Uterus (tissue), 4 donors: ENCODE results near the gene HPCAL4. TPM values are rescaled to one million over a fixed set of nuclear protein-coding genes. Genes with fewer than 3 reads are reported as not detected.

Experiments used
- DNase-seq, 2 donors: peaks; one replicate each; pipeline ENCODE4 v3.0.0-alpha.2; 2019 to 2020
- H3K27ac ChIP-seq, 2 donors: fragments of 200-600 bp; sonication (generic); 1 replicate in 1 of 2; 2 replicates in 1 of 2; pipeline ENCODE4 v1.5.1; 2016 to 2018
- H3K27me3 ChIP-seq, 2 donors: fragments of 200-600 bp; sonication (generic); one replicate each; pipeline ENCODE4 v1.5.1; 2018 to 2019; ENCODE audit warnings: control low read depth in 1 of 2
- H3K36me3 ChIP-seq, 2 donors: fragments of 200-600 bp; sonication (generic); one replicate each; pipeline ENCODE4 v1.5.1; 2019; ENCODE audit warnings: control low read depth in 1 of 2
- H3K4me1 ChIP-seq, 2 donors: fragments of 200-600 bp; sonication (generic); one replicate each; pipeline ENCODE4 v1.5.1; 2018 to 2019; ENCODE audit warnings: control low read depth in 1 of 2
- H3K4me3 ChIP-seq, 2 donors: fragments of 200-600 bp; sonication (generic); 1 replicate in 1 of 2; 2 replicates in 1 of 2; pipeline ENCODE4 v1.5.1; 2018 to 2019; ENCODE audit warnings: mild to moderate bottlenecking in 1 of 2
- H3K9me3 ChIP-seq, 2 donors: fragments of 200-600 bp; sonication (generic); one replicate each; pipeline ENCODE4 v1.5.1; 2019; ENCODE audit warnings: control low read depth in 1 of 2
- POLR2A ChIP-seq, 2 donors: fragments of 450-650 bp; IDR thresholded peaks; one replicate each; pipeline ENCODE4 v1.6.1; 2016; ENCODE audit warnings: antibody characterized with exemption in 2 of 2, mild to moderate bottlenecking in 1 of 2, moderate library complexity in 1 of 2
- intact Hi-C: fragments of 100-400 bp; cut with DNase I; formaldehyde crosslinking; loops from one replicate; pipeline ENCODE4 v1.15.1; 2023; ENCODE audit warnings: low total_unique reads
- total RNA-seq, 4 donors: library from RNA; depleted of rRNA in 3 of 4; stranded (reverse); fragments of >200 nt in 3 of 4; gene quantifications; one replicate each; pipeline versions ENCODE4 v1.1.0 to v1.2.4, GENCODE V29; 2014 to 2023
- TF ChIP-seq, protein P1 (sequence below), 4 experiments: fragments of 200-600 bp in 2 of 4; fragments of 450-650 bp in 2 of 4; sonication (generic) in 2 of 4; IDR thresholded peaks; one replicate each; pipeline ENCODE4 v1.5.1; 2016 to 2019; ENCODE audit warnings: antibody characterized with exemption in 4 of 4, mild to moderate bottlenecking in 2 of 4, moderate library complexity in 1 of 4
- donor health status: DM: yes; HTN: yes; CAD: no.

The HPCAL4 gene
- total RNA-seq, 4 donors from 2014 or later: 0.24 to 3.9 TPM; not detected in 2

GRCh38 chr1:39647247-39647646 is 44.0 kb downstream of the HPCAL4 start:
- Histone ChIP-seq H3K27me3 (no peaks in the 10 kb centered on the region), H3K27ac (peak overlapping the region; percentile 77 to 81), H3K4me1 (peaks cover 8 to 23% of the 10 kb centered on the region in 2 donors), H3K36me3 (no peaks in the 10 kb centered on the region), H3K4me3 (no peak overlapping the region), H3K9me3 (no peaks in the 10 kb centered on the region)
- no peak for DNase-seq
- no peak for TF ChIP-seq POLR2A (IDR thresholded peaks at IDR 0.05)
- TF ChIP-seq, protein P1, sequence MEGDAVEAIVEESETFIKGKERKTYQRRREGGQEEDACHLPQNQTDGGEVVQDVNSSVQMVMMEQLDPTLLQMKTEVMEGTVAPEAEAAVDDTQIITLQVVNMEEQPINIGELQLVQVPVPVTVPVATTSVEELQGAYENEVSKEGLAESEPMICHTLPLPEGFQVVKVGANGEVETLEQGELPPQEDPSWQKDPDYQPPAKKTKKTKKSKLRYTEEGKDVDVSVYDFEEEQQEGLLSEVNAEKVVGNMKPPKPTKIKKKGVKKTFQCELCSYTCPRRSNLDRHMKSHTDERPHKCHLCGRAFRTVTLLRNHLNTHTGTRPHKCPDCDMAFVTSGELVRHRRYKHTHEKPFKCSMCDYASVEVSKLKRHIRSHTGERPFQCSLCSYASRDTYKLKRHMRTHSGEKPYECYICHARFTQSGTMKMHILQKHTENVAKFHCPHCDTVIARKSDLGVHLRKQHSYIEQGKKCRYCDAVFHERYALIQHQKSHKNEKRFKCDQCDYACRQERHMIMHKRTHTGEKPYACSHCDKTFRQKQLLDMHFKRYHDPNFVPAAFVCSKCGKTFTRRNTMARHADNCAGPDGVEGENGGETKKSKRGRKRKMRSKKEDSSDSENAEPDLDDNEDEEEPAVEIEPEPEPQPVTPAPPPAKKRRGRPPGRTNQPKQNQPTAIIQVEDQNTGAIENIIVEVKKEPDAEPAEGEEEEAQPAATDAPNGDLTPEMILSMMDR (IDR thresholded peaks at IDR 0.05): no peak
- intact Hi-C loops: no loop called here

GRCh38 chr1:39646232-39647081 is 44.8 kb downstream of the HPCAL4 start:
- peak overlapping the region; percentile 77 to 81 for H3K27ac ChIP-seq

DNA sequence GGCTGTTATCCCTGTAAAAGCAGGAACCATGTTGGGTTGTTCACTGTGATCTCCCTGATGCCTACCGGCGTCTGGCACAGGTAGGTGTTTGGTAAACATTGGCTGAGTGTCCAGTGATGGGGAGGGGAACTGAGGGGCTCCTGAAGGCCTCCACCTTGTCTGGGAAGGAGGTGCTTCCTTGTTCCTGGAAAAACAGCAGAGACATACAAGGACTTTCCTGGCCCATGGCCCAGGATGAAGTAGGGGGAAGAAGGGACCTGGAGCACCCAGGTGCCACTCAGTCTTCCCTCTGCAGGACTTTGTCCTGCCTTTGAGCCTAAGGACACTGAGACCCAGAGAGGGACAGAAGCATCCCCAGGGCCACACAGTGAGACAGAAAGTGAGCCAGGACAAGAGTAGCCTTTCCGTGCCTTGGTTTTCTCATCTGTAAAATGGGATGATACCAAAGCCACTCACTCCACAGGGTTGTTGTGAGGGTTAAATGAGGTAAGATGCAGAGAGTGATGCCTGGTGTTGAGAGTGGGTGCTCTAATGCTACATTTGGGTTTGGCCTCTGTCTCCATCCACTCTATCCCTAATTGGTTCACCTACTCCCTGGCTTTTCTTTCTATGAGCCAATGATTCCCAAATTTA is 45.7 kb downstream of the HPCAL4 start:
- DNase-seq: no peak
- Histone ChIP-seq H3K4me1 (peaks cover 8 to 23% of the 10 kb centered on the region in 2 donors), H3K4me3 (no peak overlapping the region), H3K36me3 (no peaks in the 10 kb centered on the region), H3K9me3 (no peaks in the 10 kb centered on the region), H3K27me3 (no peaks in the 10 kb centered on the region), H3K27ac (peak overlapping the region; percentile 77 to 81)
- TF ChIP-seq, protein P1 (IDR thresholded peaks at IDR 0.05): no peak
- no peak for TF ChIP-seq POLR2A (IDR thresholded peaks at IDR 0.05)
- intact Hi-C loops: no loop called here

More at GRCh38 chr1:39646232-39647081, 44.8 kb downstream of the HPCAL4 start:
- no peaks in the 10 kb centered on the region for H3K27me3 ChIP-seq
- intact Hi-C loops: no loop called here
- peaks cover 8 to 23% of the 10 kb centered on the region in 2 donors for H3K4me1 ChIP-seq
- peak; percentile 87 to 90 for DNase-seq
- H3K36me3 ChIP-seq: no peaks in the 10 kb centered on the region
- TF ChIP-seq, protein P1 (IDR thresholded peaks at IDR 0.05): no peak
- TF ChIP-seq POLR2A (IDR thresholded peaks at IDR 0.05): no peak
- no peaks in the 10 kb centered on the region for H3K9me3 ChIP-seq
- no peak overlapping the region for H3K4me3 ChIP-seq

DNA sequence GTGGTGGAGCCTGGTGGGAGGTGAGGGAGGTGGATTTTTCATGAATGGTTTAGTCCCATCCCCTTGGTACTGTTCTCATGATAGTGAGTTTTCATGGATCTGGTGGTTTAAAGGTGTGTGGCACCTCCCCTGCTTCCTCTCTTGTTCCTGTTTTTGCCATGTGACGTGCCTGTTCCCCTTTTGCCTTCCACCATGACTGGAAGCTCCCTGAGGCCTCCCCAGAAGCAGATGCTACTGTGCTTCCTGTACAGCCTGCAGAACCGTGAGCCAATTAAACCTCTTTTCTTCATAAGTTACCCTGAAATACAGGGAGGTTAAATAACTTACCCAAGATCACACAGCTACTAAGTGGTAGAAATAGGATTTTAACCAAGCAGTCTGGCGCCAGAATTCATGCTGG is 47.5 kb downstream of the HPCAL4 start:
- intact Hi-C loops: no loop called here
- no peak overlapping the region for H3K27ac ChIP-seq
- no peaks in the 10 kb centered on the region for H3K9me3 ChIP-seq
- no peak for DNase-seq
- no peak overlapping the region for H3K4me3 ChIP-seq
- no peaks in the 10 kb centered on the region for H3K27me3 ChIP-seq
- no peak for TF ChIP-seq POLR2A (IDR thresholded peaks at IDR 0.05)
- TF ChIP-seq, protein P1 (IDR thresholded peaks at IDR 0.05): no peak
- H3K4me1 ChIP-seq: peaks cover 8 to 23% of the 10 kb centered on the region in 2 donors
- H3K36me3 ChIP-seq: no peaks in the 10 kb centered on the region

DNA sequence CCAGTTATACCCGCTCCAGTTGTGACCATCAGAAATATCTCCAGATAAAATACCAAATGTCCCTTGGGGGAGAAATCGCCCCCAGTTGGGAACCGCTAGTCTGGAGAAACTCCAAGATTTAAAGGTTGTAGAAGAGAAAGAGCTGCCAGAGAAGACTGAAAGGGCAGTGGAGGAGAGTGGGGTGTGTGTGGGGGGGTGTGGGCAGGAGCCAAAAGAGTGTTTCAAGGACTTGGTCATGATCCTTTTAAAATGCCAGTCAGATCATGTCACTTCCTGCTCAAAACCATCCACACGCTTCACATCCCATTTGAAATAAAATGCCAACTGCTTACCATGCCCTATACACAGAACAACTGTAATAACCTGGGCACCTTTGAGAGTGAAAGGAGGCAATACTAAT is 48.4 kb downstream of the HPCAL4 start:
- H3K27ac ChIP-seq: peak overlapping the region in 1 of 2 donors; percentile 49

More for the DNA sequence above, 48.4 kb downstream of the HPCAL4 start:
- Histone ChIP-seq H3K27me3 (no peaks in the 10 kb centered on the region), H3K4me3 (no peak overlapping the region), H3K9me3 (no peaks in the 10 kb centered on the region), H3K36me3 (no peaks in the 10 kb centered on the region), H3K4me1 (peaks cover 8 to 18% of the 10 kb centered on the region in 2 donors)
- TF ChIP-seq POLR2A (IDR thresholded peaks at IDR 0.05): no peak
- TF ChIP-seq, protein P1 (IDR thresholded peaks at IDR 0.05): no peak
- peak; percentile 46 to 49 for DNase-seq
- intact Hi-C loops: no loop called here
